HepG2 (cell line): ENCODE results near the gene CLASP1. TPM values are rescaled to one million over a fixed set of nuclear protein-coding genes. Genes with fewer than 3 reads are reported as not detected.
A peak's percentile ranks its signal among the peaks of the same experiment; 100 is the strongest.

ENCODE experiments used
- ARID5B ChIP-seq: IDR thresholded peaks from 2 replicates; pipeline ENCODE4 v1.4.0; 2020; ENCODE audit warnings: mild to moderate bottlenecking, missing genetic modification reagents
- BCL6 ChIP-seq: IDR thresholded peaks from 2 replicates; pipeline ENCODE4 v1.6.1; 2016; ENCODE audit warnings: missing genetic modification reagents, missing compliant biosample characterization
- FOXA1 ChIP-seq, 2 experiments: fragments of 450-650 bp in 1 of 2; sonication (generic) in 1 of 2; formaldehyde crosslinking in 1 of 2; IDR thresholded peaks; 2 replicates each; pipeline versions ENCODE4 v1.4.0 to v1.6.1; 2016 to 2020; ENCODE audit warnings: missing genetic modification reagents in 1 of 2
- FOXK1 ChIP-seq: sonication (generic); formaldehyde crosslinking; IDR thresholded peaks from 2 replicates; pipeline ENCODE4 v1.4.0; 2020; ENCODE audit warnings: low read depth, missing genetic modification reagents, borderline replicate concordance
- FOXO1 ChIP-seq: sonication (generic); formaldehyde crosslinking; IDR thresholded peaks from 2 replicates; pipeline ENCODE4 v1.4.0; 2020; ENCODE audit warnings: missing genetic modification reagents
- GATAD2A ChIP-seq: IDR thresholded peaks from 2 replicates; pipeline ENCODE4 v1.6.1; 2016
- HNRNPL ChIP-seq: fragments of 200-400 bp; formaldehyde crosslinking; IDR thresholded peaks from 2 replicates; pipeline ENCODE4 v1.6.1; 2017; ENCODE audit warnings: mild to moderate bottlenecking, low read depth, low read length
- IKZF5 ChIP-seq: IDR thresholded peaks from 2 replicates; pipeline ENCODE4 v1.6.1; 2018; ENCODE audit warnings: missing genetic modification reagents, mild to moderate bottlenecking, missing compliant biosample characterization
- NFKB2 ChIP-seq: sonication (generic); formaldehyde crosslinking; IDR thresholded peaks from 2 replicates; pipeline ENCODE4 v1.4.0; 2020; ENCODE audit warnings: missing genetic modification reagents, borderline replicate concordance
- SALL1 ChIP-seq: sonication (generic); formaldehyde crosslinking; IDR thresholded peaks from 2 replicates; pipeline ENCODE4 v1.8.0; 2022; ENCODE audit warnings: mild to moderate bottlenecking, missing genetic modification reagents
- SOX13 ChIP-seq, 3 experiments: fragments of 450-650 bp in 1 of 3; sonication (generic) in 1 of 3; formaldehyde crosslinking in 1 of 3; IDR thresholded peaks in 2 of 3; conservative IDR thresholded peaks in 1 of 3; 2 replicates each; pipeline versions ENCODE4 v1.5.0 to v1.6.1; 2016 to 2020; ENCODE audit warnings: antibody characterized with exemption in 1 of 3, mild to moderate bottlenecking in 1 of 3, missing compliant biosample characterization in 1 of 3, missing genetic modification reagents in 1 of 3, moderate library complexity in 1 of 3
- SYNCRIP ChIP-seq: fragments of 200-400 bp; formaldehyde crosslinking; IDR thresholded peaks from 2 replicates; pipeline ENCODE4 v1.6.1; 2018; ENCODE audit warnings: mild to moderate bottlenecking, low read depth, low read length; ENCODE audit not compliant: insufficient read depth
- TCF7 ChIP-seq: sonication (generic); IDR thresholded peaks from 2 replicates; pipeline ENCODE4 v1.6.1; 2016; ENCODE audit warnings: antibody characterized with exemption, low read depth
- TMF1 ChIP-seq: sonication (generic); formaldehyde crosslinking; IDR thresholded peaks from 2 replicates; pipeline ENCODE4 v1.8.1; 2022; ENCODE audit warnings: low read depth, missing genetic modification reagents
- ZHX2 ChIP-seq, 2 experiments: sonication (generic) in 1 of 2; formaldehyde crosslinking in 1 of 2; IDR thresholded peaks; 2 replicates each; pipeline versions ENCODE4 v1.6.1 to v1.9.0; 2014 to 2022; ENCODE audit warnings: antibody characterized with exemption in 1 of 2, borderline replicate concordance in 1 of 2, inconsistent platforms in 1 of 2, low read depth in 1 of 2, missing genetic modification reagents in 1 of 2
- ZMAT5 ChIP-seq: sonication (generic); formaldehyde crosslinking; IDR thresholded peaks from 2 replicates; pipeline ENCODE4 v1.5.0; 2020; ENCODE audit warnings: mild to moderate bottlenecking, low read depth, missing genetic modification reagents, borderline replicate concordance
- polyA plus RNA-seq, 8 experiments: library from polyadenylated mRNA; depleted of rRNA in 3 of 8; stranded (reverse) in 7 of 8; unstranded in 1 of 8; fragments of >200 nt; fragmentation: Illumina TruSeq in 4 of 8; extraction: Trizol in 4 of 8; gene quantifications; 2 replicates each; pipeline versions ENCODE4 v1.2.1 to v1.2.3, GENCODE V29; 2011 to 2016; ENCODE audit warnings: low read depth in 4 of 8, missing spikeins in 1 of 8, mixed read lengths in 1 of 8; ENCODE audit not compliant: insufficient read depth in 1 of 8
- total RNA-seq, 5 experiments: library from RNA; depleted of rRNA; stranded (reverse); fragments of >200 nt; fragmentation: Illumina TruSeq; extraction: Trizol; gene quantifications; 2 replicates each; pipeline ENCODE4 v1.2.3, GENCODE V29; 2016; ENCODE audit warnings: low read depth in 1 of 5

Gene CLASP1
- total and polyA plus RNA-seq, 2 of the 13 experiments (the other 11 are each of a cell fraction or from before 2014, with no cell fraction given), result 11.7 to 47.9 TPM

- TF ChIP-seq ZHX2 (IDR thresholded peaks at IDR 0.05; ENCODE audit: low read depth) (no peak), ZHX2 (CRISPR knock-in tag; IDR thresholded peaks at IDR 0.05; ENCODE audit: borderline replicate concordance) (no peak), HNRNPL (no peak), SALL1 (CRISPR knock-in tag) (peak; percentile 55; the same call in 1 of the 2 replicates), SYNCRIP (no peak), TMF1 (no peak), FOXA1 (IDR thresholded peaks at IDR 0.05) (no peak), FOXA1 (CRISPR knock-in tag; IDR thresholded peaks at IDR 0.05) (peak; percentile 81), SOX13 (IDR thresholded peaks at IDR 0.05) (no peak), SOX13 (CRISPR knock-in tag; conservative IDR thresholded peaks at IDR 0.05 in 1 of 2, IDR thresholded peaks at IDR 0.05 in 1 of 2) (peak in 1 of 2 experiments; percentile 85; a peak in 2 of 4 replicates), TCF7 (peak; percentile 42; the same call in 1 of the 2 replicates), GATAD2A (peak; percentile 39; the same call in 1 of the 2 replicates), ZMAT5 (CRISPR knock-in tag) (no peak), ARID5B (peak; percentile 73), IKZF5 (CRISPR knock-in tag) (no peak), NFKB2 (CRISPR knock-in tag) (no peak), BCL6 (CRISPR knock-in tag) (peak; percentile 25; the same call in 1 of the 2 replicates), FOXK1 (CRISPR knock-in tag) (peak; percentile 39; the same call in 1 of the 2 replicates), FOXO1 (CRISPR knock-in tag) (peak; percentile 42; the same call in 1 of the 2 replicates)
Observed at GRCh38 chr2:121355488-121355887, 293.8 kb downstream of the CLASP1 start (continued).
